Keratinocyte (primary cell): Measurements from ENCODE around the gene FLRT1.

Source experiments
- CTCF ChIP-seq, 3 experiments: IDR thresholded peaks in 1 of 3; conservative IDR thresholded peaks in 1 of 3; optimal IDR thresholded peaks in 1 of 3; 2 replicates in 2 of 3; 3 replicates in 1 of 3; pipeline versions ENCODE3 to v1.5.1; 2011; ENCODE audit warnings: low read length in 3 of 3, mild to moderate bottlenecking in 3 of 3, moderate library complexity in 2 of 3, control low read depth in 1 of 3, inconsistent platforms in 1 of 3; ENCODE audit not compliant: insufficient read depth in 2 of 3; ENCODE audit errors: extremely low read depth in 1 of 3
- EZH2 ChIP-seq: IDR thresholded peaks from one replicate; pipeline ENCODE4 v1.6.1; 2012; ENCODE audit warnings: inconsistent platforms, mild to moderate bottlenecking, low read length, moderate library complexity

- no peak for TF ChIP-seq CTCF (optimal IDR thresholded peaks at IDR 0.05 in 1 of 3, IDR thresholded peaks at IDR 0.05 in 1 of 3, conservative IDR thresholded peaks at IDR 0.05 in 1 of 3; ENCODE audit: extremely low read depth in 1 of 3, insufficient read depth in 2 of 3, low read length in 3 of 3)
- TF ChIP-seq EZH2 = no peak
These were observed 34.8 kb upstream of the FLRT1 start for GRCh38 chr11:64000740-64001483.
